Activated naive CD4-positive, alpha-beta T cell treated with anti-CD3 and anti-CD28 coated beads, Interleukin-2, amount 10 ng/mL, durations not matched to agents 7 days and 5 days (primary cell): ENCODE results near the gene MXD1.
"Not testable (repeated sequence)": the region's sequence is repeated elsewhere in the genome, so short reads cannot be mapped to it uniquely, and the experiment has no call there.

Experiments
- CTCF ChIA-PET: fragments of 350-600 bp; sonication (Branson Sonifier 250); formaldehyde crosslinking; loops from one replicate; lab custom pipeline; 2021; ENCODE audit warnings: antibody characterized with exemption; lab: Charles Lee
- DNase-seq: peaks from one replicate; pipeline ENCODE4 v3.0.0-alpha.2; 2020
- H3K27ac Mint-ChIP-seq: one replicate; pipeline ENCODE4 v1.8.0; 2021; ENCODE audit warnings: mild to moderate bottlenecking, moderate library complexity, mixed read lengths
- H3K27me3 Mint-ChIP-seq: one replicate; pipeline ENCODE4 v1.8.0; 2021; ENCODE audit warnings: mild to moderate bottlenecking, mixed read lengths
- H3K36me3 Mint-ChIP-seq: one replicate; pipeline ENCODE4 v1.8.0; 2021; ENCODE audit warnings: mixed read lengths
- H3K4me1 Mint-ChIP-seq: one replicate; pipeline ENCODE4 v1.8.0; 2021; ENCODE audit warnings: mixed read lengths
- H3K4me3 Mint-ChIP-seq: one replicate; pipeline ENCODE4 v1.8.0; 2021; ENCODE audit warnings: mild to moderate bottlenecking, moderate library complexity, mixed read lengths
- H3K9me3 Mint-ChIP-seq: one replicate; pipeline ENCODE4 v1.8.0; 2021; ENCODE audit warnings: mixed read lengths

MXD1 gene, protein sequence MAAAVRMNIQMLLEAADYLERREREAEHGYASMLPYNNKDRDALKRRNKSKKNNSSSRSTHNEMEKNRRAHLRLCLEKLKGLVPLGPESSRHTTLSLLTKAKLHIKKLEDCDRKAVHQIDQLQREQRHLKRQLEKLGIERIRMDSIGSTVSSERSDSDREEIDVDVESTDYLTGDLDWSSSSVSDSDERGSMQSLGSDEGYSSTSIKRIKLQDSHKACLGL

GRCh38 chr2:69914950-69915945 is at the start of gene MXD1:
TSS of gene MXD1 (plus strand) at chr2:69915109. CDS start at chr2:69915331, 222 bp downstream.
- Mint-ChIP-seq H3K4me1 (peaks cover 39% of the 10 kb centered on the region), H3K36me3 (peaks cover 21% of the 10 kb centered on the region), H3K4me3 (peak within 1 kb of the TSS; percentile 83), H3K27me3 (no peaks in the 10 kb centered on the region), H3K9me3 (no peaks in the 10 kb centered on the region), H3K27ac (peak within 1 kb of the TSS; percentile 92)
- DNase-seq = peak; percentile 39
- CTCF ChIA-PET = interaction anchor here (0.5 to 7.5 kb wide), 19 partner anchors 13 to 387 kb away, joined by 3 to 75 read pairs (median 5); partner anchors contain the start of gene FAM136A

GRCh38 chr2:69888451-69888850 is 26.5 kb upstream of the MXD1 start:
- Mint-ChIP-seq H3K9me3 (peaks cover 4% of the 10 kb centered on the region), H3K27ac (no peak overlapping the region), H3K27me3 (no peaks in the 10 kb centered on the region), H3K4me3 (no peak overlapping the region), H3K36me3 (no peaks in the 10 kb centered on the region), H3K4me1 (peaks cover 8% of the 10 kb centered on the region)
- CTCF ChIA-PET = interaction anchor here (0.6 kb wide), 1 partner anchor 155 kb away, joined by 3 read pairs; no protein-coding TSS in a partner anchor
- no peak for DNase-seq

DNA sequence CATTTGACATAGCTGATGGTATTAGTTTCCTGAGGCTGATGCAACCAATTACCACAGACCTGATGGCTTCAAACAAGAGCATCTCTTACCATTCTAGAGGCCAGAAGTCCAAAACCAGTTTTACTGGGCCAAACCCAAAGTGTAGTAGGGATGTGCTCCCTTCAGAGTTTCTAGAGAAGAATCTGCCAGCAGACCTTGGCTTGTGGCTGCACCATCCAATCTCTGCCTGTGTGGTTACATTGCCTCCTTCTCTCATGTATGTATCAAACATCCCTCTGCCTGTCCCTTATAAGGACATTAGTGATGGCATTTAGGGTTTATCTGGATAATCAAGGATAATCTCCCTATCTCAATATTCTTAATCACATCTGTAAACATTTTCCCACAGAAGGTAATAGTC is 25.6 kb upstream of the MXD1 start:
- no peak overlapping the region for H3K4me3 Mint-ChIP-seq
- CTCF ChIA-PET = no interaction called here
- no peak for DNase-seq
- no peak overlapping the region for H3K27ac Mint-ChIP-seq
- peaks cover 16% of the 10 kb centered on the region for H3K4me1 Mint-ChIP-seq
- H3K9me3 Mint-ChIP-seq = peaks cover 4% of the 10 kb centered on the region
- peaks cover 3% of the 10 kb centered on the region for H3K36me3 Mint-ChIP-seq
- no peaks in the 10 kb centered on the region for H3K27me3 Mint-ChIP-seq

DNA sequence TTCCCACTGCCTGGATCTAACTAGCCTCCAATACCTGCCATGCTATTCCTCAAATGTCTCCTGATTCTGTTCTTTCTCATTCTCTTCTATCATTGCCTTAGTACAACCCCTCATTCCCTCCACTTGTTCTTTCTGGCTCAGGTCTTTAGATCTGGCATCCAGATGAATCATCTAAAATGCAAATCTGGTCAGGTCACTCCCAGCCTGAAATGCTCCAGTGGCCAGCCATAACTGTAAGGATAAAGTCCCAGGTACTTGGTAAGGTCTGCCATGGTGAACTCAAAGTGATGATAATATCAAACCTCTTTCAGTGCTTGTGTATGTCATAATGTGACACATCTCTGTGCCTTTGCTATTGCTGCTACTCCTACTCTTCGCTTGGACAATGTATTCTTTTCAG is 24.0 kb upstream of the MXD1 start:
- no peak overlapping the region for H3K27ac Mint-ChIP-seq

DNA sequence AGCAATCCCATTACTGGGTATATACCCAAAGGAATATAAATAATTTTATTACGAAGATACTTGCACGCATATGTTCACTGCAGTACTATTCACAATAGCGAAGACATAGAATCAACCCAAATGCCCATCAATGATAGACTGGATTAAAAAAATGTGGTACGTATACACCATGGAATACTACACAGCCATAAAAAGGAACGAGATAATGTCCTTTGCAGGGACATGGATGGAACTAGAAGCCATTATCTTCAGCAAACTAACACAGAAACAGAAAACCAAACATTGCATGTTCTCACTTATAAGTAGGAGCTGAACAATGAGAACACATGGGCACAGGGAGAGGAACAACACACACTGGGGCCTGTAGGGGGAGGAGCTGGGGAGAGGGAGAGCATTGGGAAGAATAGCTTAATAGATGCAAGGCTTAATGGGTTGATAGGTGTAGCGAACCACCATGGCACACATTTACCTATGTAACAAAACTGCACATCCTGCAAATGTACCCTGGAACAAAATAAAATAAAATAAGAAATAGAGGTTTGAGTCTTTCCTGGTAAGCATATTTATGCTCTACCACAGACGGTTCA is 22.0 kb upstream of the MXD1 start:
- H3K27me3 Mint-ChIP-seq, DNase-seq, H3K9me3 Mint-ChIP-seq: not testable (repeated sequence)
- H3K4me3 Mint-ChIP-seq = peak overlapping the region; percentile 99
- H3K36me3 Mint-ChIP-seq = peaks cover 20% of the 10 kb centered on the region
- CTCF ChIA-PET = interaction anchor here (2.0 kb wide), 1 partner anchor 168 kb away, joined by 10 read pairs; no protein-coding TSS in a partner anchor
- peaks cover 40% of the 10 kb centered on the region for H3K4me1 Mint-ChIP-seq
- peak overlapping the region; percentile 96 for H3K27ac Mint-ChIP-seq

More for the DNA sequence above, 24.0 kb upstream of the MXD1 start:
- Mint-ChIP-seq H3K9me3 (peaks cover 4% of the 10 kb centered on the region), H3K4me1 (peaks cover 30% of the 10 kb centered on the region), H3K27me3 (no peaks in the 10 kb centered on the region), H3K4me3 (no peak overlapping the region), H3K36me3 (peaks cover 7% of the 10 kb centered on the region)
- CTCF ChIA-PET = interaction anchor here (0.7 kb wide), 1 partner anchor 166 kb away, joined by 3 read pairs; no protein-coding TSS in a partner anchor
- no peak for DNase-seq

DNA sequence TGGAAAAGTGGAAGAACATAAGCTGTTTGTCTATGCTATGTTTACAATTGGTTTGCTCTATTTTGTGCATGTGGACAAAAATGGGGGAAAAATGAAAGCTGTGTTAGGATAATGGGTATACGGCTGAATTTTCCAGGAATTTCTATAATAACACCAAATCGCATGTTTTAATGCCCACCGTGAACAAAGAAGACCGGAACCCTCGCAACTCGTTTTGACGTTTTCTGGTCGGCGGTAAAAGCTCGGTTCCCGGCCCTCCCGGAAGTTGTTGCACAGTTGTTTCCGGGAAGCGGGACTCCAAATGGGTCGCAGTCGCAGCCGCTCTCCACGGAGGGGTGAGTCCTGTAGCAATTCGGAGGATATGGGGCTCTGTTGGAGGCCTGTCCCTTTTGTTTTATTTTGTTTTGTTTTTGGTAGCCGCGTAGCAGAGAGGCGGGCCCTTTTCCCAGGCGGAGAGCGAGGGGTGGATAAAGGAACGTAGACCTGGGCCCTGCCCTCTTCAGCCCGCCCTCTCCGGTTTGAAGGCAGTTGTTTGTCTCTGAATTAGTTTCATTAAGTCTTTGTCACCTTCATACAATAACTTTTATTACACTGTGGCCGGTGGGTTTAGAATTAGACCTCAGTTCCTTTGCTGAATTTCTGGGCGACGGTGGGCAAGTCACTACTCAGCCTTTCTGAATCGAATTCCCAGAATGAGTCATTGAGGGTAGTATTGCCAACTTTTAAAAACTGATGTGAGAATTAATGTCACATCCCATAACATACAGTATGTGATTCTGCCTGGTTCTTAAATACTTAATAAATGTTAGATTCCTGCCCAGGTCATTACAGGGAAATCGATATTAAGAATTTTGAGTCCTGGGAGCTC is 21.0 kb upstream of the MXD1 start, which contains the start of gene SNRNP27:
TSS of gene SNRNP27 (plus strand) at position 273 of the 868 bp plus-strand sequence. CDS start at position 302, 29 bp downstream.
- CTCF ChIA-PET = interaction anchor here (0.6 to 2.0 kb wide), 3 partner anchors 169 to 408 kb away, joined by 3 to 10 read pairs (median 6); no protein-coding TSS in a partner anchor
- peak; percentile 86 for DNase-seq
- peak within 1 kb of the TSS; percentile 96 for H3K27ac Mint-ChIP-seq

GRCh38 chr2:69894737-69895136 is 20.2 kb upstream of the MXD1 start:
- H3K27me3 Mint-ChIP-seq, H3K9me3 Mint-ChIP-seq, DNase-seq: not testable (repeated sequence)
- peak overlapping the region; percentile 49 for H3K27ac Mint-ChIP-seq
- H3K4me3 Mint-ChIP-seq = peak overlapping the region; percentile 99
- H3K36me3 Mint-ChIP-seq = peaks cover 32% of the 10 kb centered on the region
- H3K4me1 Mint-ChIP-seq = peaks cover 45% of the 10 kb centered on the region
- CTCF ChIA-PET = interaction anchor here (0.6 to 2.0 kb wide), 3 partner anchors 170 to 407 kb away, joined by 3 to 10 read pairs (median 6); no protein-coding TSS in a partner anchor

More for the DNA sequence above, 21.0 kb upstream of the MXD1 start, which contains the start of gene SNRNP27:
- H3K4me1 Mint-ChIP-seq = peaks cover 45% of the 10 kb centered on the region
- no peaks in the 10 kb centered on the region for H3K27me3 Mint-ChIP-seq
- H3K9me3 Mint-ChIP-seq = peaks cover 4% of the 10 kb centered on the region
- peak within 1 kb of the TSS; percentile 99 for H3K4me3 Mint-ChIP-seq
- H3K36me3 Mint-ChIP-seq = peaks cover 25% of the 10 kb centered on the region

DNA sequence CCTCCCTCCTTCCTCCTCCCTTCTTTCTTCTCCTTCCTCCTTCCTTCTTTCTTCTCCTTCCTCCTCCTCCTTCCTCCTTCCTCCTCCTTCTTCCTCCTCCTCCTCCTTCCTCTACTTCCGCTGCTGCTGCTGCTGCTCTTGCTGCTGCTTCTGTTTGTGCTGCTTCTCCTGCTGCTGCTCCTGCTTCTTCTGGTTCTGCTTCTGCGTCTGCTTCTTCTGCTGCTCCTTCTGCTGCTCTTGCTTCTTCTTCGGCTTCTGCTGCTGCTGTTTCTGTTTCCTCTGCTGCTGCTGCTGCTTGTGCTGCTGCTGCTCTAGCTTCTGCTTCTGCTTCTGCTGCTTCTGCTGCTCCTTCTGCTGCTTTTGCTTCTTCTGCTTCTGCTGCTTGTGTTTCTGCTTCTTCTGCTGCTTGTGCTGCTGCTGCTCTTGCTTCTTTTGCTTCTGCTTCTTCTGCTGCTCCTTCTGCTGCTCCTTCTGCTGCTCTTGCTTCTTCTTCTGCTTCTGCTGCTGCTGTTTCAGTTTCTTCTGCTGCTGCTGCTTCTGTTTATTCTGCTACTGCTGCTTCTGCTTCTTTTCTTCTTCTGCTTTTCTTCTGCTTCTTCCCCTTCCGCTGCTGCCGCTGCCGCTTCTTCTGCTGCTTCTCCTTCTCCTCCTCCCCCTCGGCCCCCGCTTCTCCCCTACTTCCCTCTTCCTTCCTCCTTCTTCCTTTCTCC is 12.5 kb upstream of the MXD1 start:
- no peaks in the 10 kb centered on the region for H3K27me3 Mint-ChIP-seq
- peak overlapping the region; percentile 72 for H3K4me3 Mint-ChIP-seq
- H3K9me3 Mint-ChIP-seq = no peaks in the 10 kb centered on the region
- peaks cover 62% of the 10 kb centered on the region for H3K36me3 Mint-ChIP-seq
- CTCF ChIA-PET = interaction anchor here (1.2 to 2.9 kb wide), 4 partner anchors 11 to 177 kb away, joined by 3 to 13 read pairs (median 4); partner anchors contain the start of gene MXD1
- peak; percentile 39 for DNase-seq
- peak overlapping the region; percentile 89 for H3K27ac Mint-ChIP-seq
- H3K4me1 Mint-ChIP-seq = peaks cover 43% of the 10 kb centered on the region

DNA sequence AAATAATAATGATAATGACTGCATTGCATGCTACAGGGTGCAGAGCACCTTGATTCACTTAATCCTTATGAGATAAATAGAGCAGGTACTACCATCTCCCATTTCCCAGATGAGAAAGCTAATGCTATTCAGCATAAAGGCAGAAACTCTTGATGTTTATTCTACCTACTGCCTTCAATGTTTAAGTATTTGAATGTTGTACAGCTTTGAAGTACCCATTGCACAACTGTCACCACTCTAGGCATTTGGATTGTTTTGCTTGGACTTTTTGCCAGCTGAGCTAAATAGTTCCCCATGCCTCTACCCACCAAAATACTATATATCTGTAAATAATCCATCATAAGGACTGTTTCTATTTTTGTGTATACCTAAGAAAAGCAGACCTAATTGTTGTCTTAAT is 7.7 kb upstream of the MXD1 start:
- Mint-ChIP-seq H3K27ac (no peak overlapping the region), H3K27me3 (no peaks in the 10 kb centered on the region), H3K9me3 (no peaks in the 10 kb centered on the region), H3K4me1 (peaks cover 23% of the 10 kb centered on the region), H3K36me3 (peaks cover 40% of the 10 kb centered on the region), H3K4me3 (no peak overlapping the region)
- CTCF ChIA-PET = interaction anchor here (1.0 to 1.4 kb wide), 2 partner anchors 182 to 396 kb away, joined by 3 to 5 read pairs; no protein-coding TSS in a partner anchor
- DNase-seq = no peak

GRCh38 chr2:69911985-69912563 is 2.8 kb upstream of the MXD1 start:
- Mint-ChIP-seq H3K9me3 (no peaks in the 10 kb centered on the region), H3K36me3 (peaks cover 23% of the 10 kb centered on the region), H3K4me1 (peaks cover 27% of the 10 kb centered on the region), H3K4me3 (no peak overlapping the region), H3K27ac (peak overlapping the region; percentile 76), H3K27me3 (no peaks in the 10 kb centered on the region)
- CTCF ChIA-PET = interaction anchor here (0.6 to 7.5 kb wide), 22 partner anchors 9 to 391 kb away, joined by 3 to 75 read pairs (median 4); partner anchors contain the start of gene FAM136A
- DNase-seq = no peak

- Mint-ChIP-seq H3K9me3 (no peaks in the 10 kb centered on the region), H3K4me3 (peak overlapping the region; percentile 83), H3K27me3 (no peaks in the 10 kb centered on the region), H3K4me1 (peaks cover 39% of the 10 kb centered on the region), H3K27ac (peak overlapping the region; percentile 92), H3K36me3 (peaks cover 22% of the 10 kb centered on the region)
- CTCF ChIA-PET = interaction anchor here (0.5 to 7.5 kb wide), 21 partner anchors 13 to 388 kb away, joined by 3 to 75 read pairs (median 4); partner anchors contain the start of genes FAM136A and SNRPG
- DNase-seq = peak; percentile 100
These were observed 552 bp upstream of the MXD1 start for GRCh38 chr2:69914164-69914949.
